DND-41 (cell line): ENCODE results near the gene PACRG.
A peak's percentile ranks its signal among the peaks of the same experiment; 100 is the strongest.

Experiments used
- ATAC-seq: fragments of 200-7000 bp; cut with Tn5 transposase; 3 replicates; pipeline ENCODE4 v1.9.1; 2021; ENCODE audit warnings: low read depth; ENCODE audit not compliant: insufficient read depth
- DNase-seq: peaks from one replicate; pipeline ENCODE4 v3.0.0-alpha.2; 2020
- H2AFZ ChIP-seq: 2 replicates; pipeline ENCODE4 v1.6.0; 2012; ENCODE audit warnings: low read depth, low read length
- H3K27ac ChIP-seq: 2 replicates; pipeline ENCODE4 v1.5.1; 2012; ENCODE audit warnings: low read length, inconsistent platforms
- H3K27me3 ChIP-seq: fragments of 200-600 bp; sonication (generic); 2 replicates; pipeline ENCODE4 v1.6.0; 2012; ENCODE audit warnings: low read length, mild to moderate bottlenecking, inconsistent platforms; ENCODE audit not compliant: insufficient read depth, poor library complexity
- H3K36me3 ChIP-seq: 2 replicates; pipeline ENCODE4 v1.5.1; 2012; ENCODE audit warnings: low read length, inconsistent platforms; ENCODE audit not compliant: insufficient read depth
- H3K4me1 ChIP-seq: 2 replicates; pipeline ENCODE4 v1.5.1; 2012; ENCODE audit warnings: mild to moderate bottlenecking, low read length; ENCODE audit not compliant: insufficient read depth
- H3K4me2 ChIP-seq: 2 replicates; pipeline ENCODE4 v1.6.0; 2012; ENCODE audit warnings: mild to moderate bottlenecking, moderate library complexity, low read length, inconsistent platforms; ENCODE audit not compliant: insufficient read depth
- H3K4me3 ChIP-seq, 2 experiments: fragments of 200-600 bp in 1 of 2; shearing (Covaris generic) in 1 of 2; 2 replicates each; pipeline ENCODE4 v1.5.1; 2012 to 2016; ENCODE audit warnings: inconsistent platforms in 2 of 2, low read length in 2 of 2, mild to moderate bottlenecking in 2 of 2, low read depth in 1 of 2, moderate library complexity in 1 of 2
- H3K79me2 ChIP-seq: 2 replicates; pipeline ENCODE4 v1.6.0; 2012; ENCODE audit warnings: low read length, inconsistent platforms; ENCODE audit not compliant: insufficient read depth
- H3K9ac ChIP-seq: 2 replicates; pipeline ENCODE4 v1.6.0; 2012; ENCODE audit warnings: low read depth, mild to moderate bottlenecking, inconsistent platforms, low read length, moderate library complexity
- H3K9me3 ChIP-seq: 2 replicates; pipeline ENCODE4 v1.5.1; 2012; ENCODE audit warnings: low read length, moderate library complexity, mild to moderate bottlenecking, inconsistent platforms; ENCODE audit not compliant: insufficient read depth, severe bottlenecking
- H4K20me1 ChIP-seq: 2 replicates; pipeline ENCODE4 v1.6.0; 2012; ENCODE audit warnings: low read length; ENCODE audit not compliant: insufficient read depth
- EZH2 ChIP-seq: IDR thresholded peaks from 3 replicates; pipeline ENCODE4 v1.6.1; 2012; ENCODE audit warnings: borderline replicate concordance, low read depth, mild to moderate bottlenecking, moderate library complexity, low read length, inconsistent platforms; ENCODE audit not compliant: severe bottlenecking
- TF ChIP-seq, protein P1 (sequence below): IDR thresholded peaks from 2 replicates; pipeline ENCODE4 v1.5.1; 2012; ENCODE audit warnings: borderline replicate concordance, low read length, moderate library complexity, mild to moderate bottlenecking; ENCODE audit not compliant: poor library complexity, severe bottlenecking; ENCODE audit errors: extremely low read depth

PACRG gene

GRCh38 chr6:163113358-163113962, 385.7 kb downstream of the PACRG start:
- no peak for TF ChIP-seq EZH2
- TF ChIP-seq, protein P1, sequence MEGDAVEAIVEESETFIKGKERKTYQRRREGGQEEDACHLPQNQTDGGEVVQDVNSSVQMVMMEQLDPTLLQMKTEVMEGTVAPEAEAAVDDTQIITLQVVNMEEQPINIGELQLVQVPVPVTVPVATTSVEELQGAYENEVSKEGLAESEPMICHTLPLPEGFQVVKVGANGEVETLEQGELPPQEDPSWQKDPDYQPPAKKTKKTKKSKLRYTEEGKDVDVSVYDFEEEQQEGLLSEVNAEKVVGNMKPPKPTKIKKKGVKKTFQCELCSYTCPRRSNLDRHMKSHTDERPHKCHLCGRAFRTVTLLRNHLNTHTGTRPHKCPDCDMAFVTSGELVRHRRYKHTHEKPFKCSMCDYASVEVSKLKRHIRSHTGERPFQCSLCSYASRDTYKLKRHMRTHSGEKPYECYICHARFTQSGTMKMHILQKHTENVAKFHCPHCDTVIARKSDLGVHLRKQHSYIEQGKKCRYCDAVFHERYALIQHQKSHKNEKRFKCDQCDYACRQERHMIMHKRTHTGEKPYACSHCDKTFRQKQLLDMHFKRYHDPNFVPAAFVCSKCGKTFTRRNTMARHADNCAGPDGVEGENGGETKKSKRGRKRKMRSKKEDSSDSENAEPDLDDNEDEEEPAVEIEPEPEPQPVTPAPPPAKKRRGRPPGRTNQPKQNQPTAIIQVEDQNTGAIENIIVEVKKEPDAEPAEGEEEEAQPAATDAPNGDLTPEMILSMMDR: no peak
- Histone ChIP-seq H3K4me3 (no peak overlapping the region), H3K9ac (no peak overlapping the region), H3K4me1 (no peaks in the 10 kb centered on the region), H3K27me3 (no peaks in the 10 kb centered on the region), H4K20me1 (no peaks in the 10 kb centered on the region), H3K4me2 (no peak overlapping the region), H2AFZ (no peak overlapping the region), H3K36me3 (no peaks in the 10 kb centered on the region), H3K9me3 (peaks cover 6% of the 10 kb centered on the region), H3K79me2 (no peaks in the 10 kb centered on the region), H3K27ac (no peak overlapping the region)
- ATAC-seq: no peak
- DNase-seq: no peak

DNA sequence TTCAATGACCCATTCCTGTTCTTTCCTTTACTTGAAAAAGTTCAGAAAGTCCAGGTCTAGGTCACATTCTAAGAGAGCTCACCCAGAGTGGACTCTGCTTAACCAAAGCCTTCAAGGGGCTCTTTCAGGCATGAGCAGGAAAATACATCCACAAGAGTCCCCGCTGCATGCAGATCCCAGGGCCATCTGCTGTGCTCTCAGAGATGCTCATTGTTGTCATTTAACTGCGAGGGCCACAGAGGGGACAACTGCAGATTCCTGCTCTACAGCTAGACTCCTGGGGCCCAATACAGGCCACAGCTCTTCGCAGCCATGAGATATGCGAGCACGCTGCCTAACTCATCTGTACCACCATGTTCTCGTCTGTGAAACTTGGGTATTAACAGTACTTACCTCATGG, 391.2 kb downstream of the PACRG start:
- no peak for TF ChIP-seq EZH2
- TF ChIP-seq, protein P1: no peak
- DNase-seq (no peak), ATAC-seq (no peak)
- H3K4me2 ChIP-seq: no peak overlapping the region
- no peaks in the 10 kb centered on the region for H3K27me3 ChIP-seq
- H3K27ac ChIP-seq: no peak overlapping the region
- no peak overlapping the region for H3K9ac ChIP-seq
- H2AFZ ChIP-seq: no peak overlapping the region
- no peaks in the 10 kb centered on the region for H3K79me2 ChIP-seq
- no peaks in the 10 kb centered on the region for H4K20me1 ChIP-seq
- no peaks in the 10 kb centered on the region for H3K4me1 ChIP-seq
- H3K4me3 ChIP-seq: no peak overlapping the region
- H3K9me3 ChIP-seq: peaks cover 2% of the 10 kb centered on the region
- H3K36me3 ChIP-seq: no peaks in the 10 kb centered on the region

- H3K9ac ChIP-seq: no peak overlapping the region
- H3K79me2 ChIP-seq: no peaks in the 10 kb centered on the region
- no peaks in the 10 kb centered on the region for H4K20me1 ChIP-seq
- H3K9me3 ChIP-seq: peaks cover 2% of the 10 kb centered on the region
- no peak for DNase-seq
- H3K4me1 ChIP-seq: no peaks in the 10 kb centered on the region
- H3K4me3 ChIP-seq: no peak overlapping the region
- TF ChIP-seq EZH2: no peak
- TF ChIP-seq, protein P1: peak; percentile 7
- H3K4me2 ChIP-seq: no peak overlapping the region
- H3K36me3 ChIP-seq: no peaks in the 10 kb centered on the region
- no peaks in the 10 kb centered on the region for H3K27me3 ChIP-seq
- H2AFZ ChIP-seq: no peak overlapping the region
- ATAC-seq: no peak
- H3K27ac ChIP-seq: no peak overlapping the region
Measured at GRCh38 chr6:163120223-163120622, 392.4 kb downstream of the PACRG start.
